Measurements from ENCODE around the gene CHRM4. TPM values are rescaled to one million over a fixed set of nuclear protein-coding genes. Genes with fewer than 3 reads are reported as not detected.
A peak's percentile ranks its signal among the peaks of the same experiment; 100 is the strongest.

The CHRM4 gene
- polyA plus RNA-seq, 1 experiment = not detected

- no peak for DNase-seq (ENCODE audit: low read depth, low spot score)
- Histone ChIP-seq H3K9me3 (ENCODE audit: control insufficient read depth, insufficient read depth, low read length) (peaks cover 10% of the 10 kb centered on the region; the same call in 1 of the 2 replicates), H3K4me3 (ENCODE audit: low read depth, low read length) (no peak overlapping the region), H3K27me3 (ENCODE audit: control insufficient read depth, insufficient read depth, low read length) (peaks cover 1% of the 10 kb centered on the region), H3K27ac (ENCODE audit: low read depth, low read length) (no peak overlapping the region)
- TF ChIP-seq CTCF (IDR thresholded peaks at IDR 0.05; ENCODE audit: low read depth, low read length) = no peak
- POLR2A ChIA-PET = no interaction called here
- CTCF ChIA-PET = interaction anchor here (0.6 to 1.9 kb wide), 11 partner anchors 9 to 265 kb away, joined by 3 to 17 read pairs (median 5); partner anchors contain the start of gene CHRM4
These were observed 8.2 kb downstream of the CHRM4 start for GRCh38 chr11:46383404-46383758.

DNA sequence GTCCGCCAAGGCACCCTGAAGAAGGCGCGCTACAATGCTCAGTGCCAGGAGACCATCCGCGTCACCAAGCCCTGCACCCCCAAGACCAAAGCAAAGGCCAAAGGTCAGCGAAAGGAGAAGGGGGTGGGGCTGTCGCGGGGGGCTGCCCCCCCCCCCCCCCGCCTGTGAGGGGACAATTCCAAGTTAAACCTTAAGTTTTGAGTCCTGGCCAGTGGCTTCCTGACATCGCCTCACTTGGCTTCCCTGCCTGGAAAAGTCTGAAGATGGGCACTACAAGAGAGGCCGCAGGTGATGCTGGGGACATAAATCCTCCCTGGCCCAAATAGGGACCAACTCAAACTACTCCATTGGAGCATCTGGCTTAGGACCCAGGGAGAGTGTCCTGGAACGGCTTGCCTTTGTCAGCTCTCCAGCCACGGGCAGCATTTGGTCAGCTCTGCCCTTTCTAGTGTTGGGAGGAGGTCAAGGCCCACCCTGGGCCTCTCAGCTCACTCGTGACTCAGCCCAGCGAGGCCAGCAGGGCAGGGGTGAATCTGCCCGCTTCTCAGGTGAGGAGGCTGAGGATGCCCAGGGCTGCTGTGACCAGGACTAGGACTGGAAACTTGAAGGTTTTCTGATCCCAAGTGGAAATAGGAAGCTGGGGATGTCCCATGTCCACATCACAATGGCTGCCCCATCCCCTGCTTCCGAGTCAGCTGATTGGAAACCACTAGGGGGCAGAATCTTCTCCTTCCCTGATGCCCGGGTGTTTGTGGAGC lies 8.8 kb downstream of the CHRM4 start:
- Histone ChIP-seq H3K4me3 (ENCODE audit: low read depth, low read length) (peak overlapping the region; percentile 72), H3K9me3 (ENCODE audit: control insufficient read depth, insufficient read depth, low read length) (peaks cover 13% of the 10 kb centered on the region; the same call in 1 of the 2 replicates), H3K27me3 (ENCODE audit: control insufficient read depth, insufficient read depth, low read length) (no peaks in the 10 kb centered on the region), H3K27ac (ENCODE audit: low read depth, low read length) (no peak overlapping the region)
- TF ChIP-seq CTCF (IDR thresholded peaks at IDR 0.05; ENCODE audit: low read depth, low read length) = peak; percentile 66
- no peak for DNase-seq (ENCODE audit: low read depth, low spot score)
- CTCF ChIA-PET = interaction anchor here (0.6 to 1.9 kb wide), 12 partner anchors 9 to 266 kb away, joined by 3 to 17 read pairs (median 5); partner anchors contain the start of gene CHRM4
- POLR2A ChIA-PET = no interaction called here

DNA sequence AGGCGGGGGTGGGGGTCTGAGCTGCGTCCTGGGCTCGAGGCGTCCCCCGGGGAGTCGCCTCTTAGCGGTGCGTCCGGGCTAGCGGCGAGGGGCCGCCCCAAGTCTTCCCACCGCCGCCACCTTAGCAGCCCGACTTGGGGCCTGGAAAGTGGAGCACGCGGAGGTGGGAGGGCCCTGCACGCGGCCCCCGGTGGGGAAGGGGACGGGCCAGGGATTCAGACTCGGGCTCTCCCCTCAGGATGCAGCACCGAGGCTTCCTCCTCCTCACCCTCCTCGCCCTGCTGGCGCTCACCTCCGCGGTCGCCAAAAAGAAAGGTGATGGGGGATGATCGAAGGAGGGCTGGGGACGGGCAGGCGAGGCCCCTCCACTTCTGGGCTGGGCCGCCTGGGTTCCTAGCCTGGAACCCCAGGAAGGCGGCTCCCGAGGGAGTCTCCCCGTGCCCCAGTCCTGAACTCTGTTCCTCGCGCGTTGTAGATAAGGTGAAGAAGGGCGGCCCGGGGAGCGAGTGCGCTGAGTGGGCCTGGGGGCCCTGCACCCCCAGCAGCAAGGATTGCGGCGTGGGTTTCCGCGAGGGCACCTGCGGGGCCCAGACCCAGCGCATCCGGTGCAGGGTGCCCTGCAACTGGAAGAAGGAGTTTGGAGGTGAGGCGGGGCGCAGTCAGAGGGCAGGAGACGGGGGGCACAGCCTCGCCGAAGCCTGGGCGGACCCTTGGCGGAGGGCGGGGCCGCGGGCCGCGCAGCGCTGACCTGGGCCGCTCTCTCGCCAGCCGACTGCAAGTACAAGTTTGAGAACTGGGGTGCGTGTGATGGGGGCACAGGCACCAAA lies 9.5 kb downstream of the CHRM4 start:
- peak overlapping the region; percentile 72 for H3K4me3 ChIP-seq (ENCODE audit: low read depth, low read length)
- ChIA-PET CTCF (interaction anchor here (0.6 to 1.9 kb wide), 8 partner anchors 10 to 156 kb away, joined by 3 to 17 read pairs (median 5); partner anchors contain the start of gene CHRM4), POLR2A (interaction anchor here (1.6 kb wide), 1 partner anchor 10 kb away, joined by 3 read pairs; no protein-coding TSS in a partner anchor)
- peaks cover 13% of the 10 kb centered on the region; the same call in 1 of the 2 replicates for H3K9me3 ChIP-seq (ENCODE audit: control insufficient read depth, insufficient read depth, low read length)
- no peaks in the 10 kb centered on the region for H3K27me3 ChIP-seq (ENCODE audit: control insufficient read depth, insufficient read depth, low read length)
- TF ChIP-seq CTCF (IDR thresholded peaks at IDR 0.05; ENCODE audit: low read depth, low read length) = no peak
- DNase-seq (ENCODE audit: low read depth, low spot score) = no peak
- no peak overlapping the region for H3K27ac ChIP-seq (ENCODE audit: low read depth, low read length)

GRCh38 chr11:46381048-46381818 lies 10.3 kb downstream of the CHRM4 start, which contains the start of gene MDK:
MDK (plus strand) TSS chr11:46381669; CDS start chr11:46382058, 389 bp downstream.
- Histone ChIP-seq H3K9me3 (ENCODE audit: control insufficient read depth, insufficient read depth, low read length) (peaks cover 12% of the 10 kb centered on the region; the same call in 1 of the 2 replicates), H3K27ac (ENCODE audit: low read depth, low read length) (peak within 1 kb of the TSS; percentile 21), H3K4me3 (ENCODE audit: low read depth, low read length) (peak within 1 kb of the TSS; percentile 72), H3K27me3 (ENCODE audit: control insufficient read depth, insufficient read depth, low read length) (no peaks in the 10 kb centered on the region)
- ChIA-PET CTCF (interaction anchor here (0.6 to 1.7 kb wide), 2 partner anchors 148 to 447 kb away, joined by 3 to 5 read pairs; no protein-coding TSS in a partner anchor), POLR2A (interaction anchor here (0.6 to 1.6 kb wide), 2 partner anchors 11 to 73 kb away, joined by 3 read pairs; no protein-coding TSS in a partner anchor)
- DNase-seq (ENCODE audit: low read depth, low spot score) = no peak
- no peak for TF ChIP-seq CTCF (IDR thresholded peaks at IDR 0.05; ENCODE audit: low read depth, low read length)
